ENCODE results near the gene ARHGDIA.

DNA sequence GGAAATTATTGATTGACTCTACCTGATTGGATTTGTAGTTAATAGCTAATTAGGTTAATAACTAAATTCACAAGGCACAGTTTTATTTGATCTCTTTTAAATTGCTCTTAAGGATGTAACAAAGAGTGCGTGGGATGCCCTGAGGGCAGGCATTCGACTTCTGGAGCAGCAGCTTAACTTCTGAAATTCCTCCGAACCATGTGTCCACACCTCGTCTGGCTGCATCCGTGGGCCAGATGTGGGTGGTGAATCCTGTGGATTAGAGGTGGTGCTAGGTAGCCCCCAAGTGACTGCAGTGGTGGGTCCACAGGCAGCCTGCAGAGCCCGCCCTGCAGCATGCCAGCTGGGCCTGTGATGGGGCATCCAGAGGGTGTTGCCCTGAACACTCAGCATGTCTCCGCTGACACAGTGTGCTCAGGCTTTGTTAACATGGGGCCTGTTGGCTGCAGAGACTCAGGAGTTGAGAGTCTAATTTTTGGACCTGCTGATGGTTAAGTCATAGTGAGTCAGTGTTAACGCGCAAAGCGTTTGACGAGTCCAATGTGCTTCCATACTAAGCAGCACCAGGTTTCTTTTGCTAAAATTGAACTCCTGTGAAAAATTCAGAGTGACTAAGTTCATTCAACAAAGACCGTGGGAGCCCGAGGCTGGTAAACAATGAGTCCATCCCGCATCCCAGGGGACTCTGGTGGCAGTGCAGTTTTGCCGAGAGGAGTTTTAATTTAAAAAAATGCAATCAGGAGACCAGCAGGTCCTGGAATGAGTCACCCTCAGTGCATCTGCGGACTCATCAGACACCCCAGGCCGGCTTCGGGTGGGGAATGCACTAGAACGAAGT is 27.1 kb upstream of the ARHGDIA start:
- TF ChIP-seq POLR2A (IDR thresholded peaks at IDR 0.05; ENCODE audit: low read depth, low read length) (no peak), POLR2AphosphoS5 (IDR thresholded peaks at IDR 0.05; ENCODE audit: low read depth, low read length) (no peak), TAF1 (IDR thresholded peaks at IDR 0.05; ENCODE audit: borderline replicate concordance, low read depth, low read length) (no peak)
